ENCODE data around the gene FOXP1.

Gene FOXP1

GRCh38 chr3:71388535-71389120 lies 194.9 kb downstream of the FOXP1 start:
- TF ChIP-seq OSR1 (CRISPR knock-in tag; IDR thresholded peaks at IDR 0.05) (no peak), CREB5 (CRISPR knock-in tag; IDR thresholded peaks at IDR 0.05; ENCODE audit: low read depth) (no peak), POU6F1 (CRISPR knock-in tag; IDR thresholded peaks at IDR 0.05; ENCODE audit: borderline replicate concordance, low read depth) (no peak), ZNF8 (CRISPR knock-in tag; IDR thresholded peaks at IDR 0.05) (no peak)
- no peak for ATAC-seq

GRCh38 chr3:71387586-71387985 lies 195.9 kb downstream of the FOXP1 start:
- no peak for ATAC-seq
- TF ChIP-seq CSRNP3 (CRISPR knock-in tag; IDR thresholded peaks at IDR 0.05): no peak
- TF ChIP-seq TCF4 (CRISPR knock-in tag; IDR thresholded peaks at IDR 0.05; ENCODE audit: borderline replicate concordance): no peak
- no peak for TF ChIP-seq CSDC2 (CRISPR knock-in tag; IDR thresholded peaks at IDR 0.05)
- TF ChIP-seq RARB (CRISPR knock-in tag; IDR thresholded peaks at IDR 0.05): no peak
- TF ChIP-seq ZC3H10 (CRISPR knock-in tag; IDR thresholded peaks at IDR 0.05): no peak
- no peak for TF ChIP-seq ZNF8 (CRISPR knock-in tag; IDR thresholded peaks at IDR 0.05)
- TF ChIP-seq ZFP3 (CRISPR knock-in tag; IDR thresholded peaks at IDR 0.05): no peak

- ATAC-seq: no peak
- TF ChIP-seq ZC3H10 (CRISPR knock-in tag; IDR thresholded peaks at IDR 0.05) (no peak), OSR1 (CRISPR knock-in tag; IDR thresholded peaks at IDR 0.05) (no peak), ZFP30 (CRISPR knock-in tag; IDR thresholded peaks at IDR 0.05) (no peak), ZNF565 (CRISPR knock-in tag; conservative IDR thresholded peaks at IDR 0.05; ENCODE audit: low read depth) (no peak), TSHZ2 (CRISPR knock-in tag; IDR thresholded peaks at IDR 0.05) (no peak), TCF4 (CRISPR knock-in tag; IDR thresholded peaks at IDR 0.05; ENCODE audit: borderline replicate concordance) (no peak), POU6F1 (CRISPR knock-in tag; IDR thresholded peaks at IDR 0.05; ENCODE audit: borderline replicate concordance, low read depth) (no peak), PATZ1 (CRISPR knock-in tag; IDR thresholded peaks at IDR 0.05; ENCODE audit: borderline replicate concordance) (no peak), PPARA (CRISPR knock-in tag; IDR thresholded peaks at IDR 0.05; ENCODE audit: borderline replicate concordance) (no peak), ESRRG (CRISPR knock-in tag; IDR thresholded peaks at IDR 0.05) (no peak), CREB5 (CRISPR knock-in tag; IDR thresholded peaks at IDR 0.05; ENCODE audit: low read depth) (no peak), CSDC2 (CRISPR knock-in tag; IDR thresholded peaks at IDR 0.05) (no peak), ZFP3 (CRISPR knock-in tag; IDR thresholded peaks at IDR 0.05) (no peak), BACH2 (CRISPR knock-in tag; IDR thresholded peaks at IDR 0.05; ENCODE audit: borderline replicate concordance) (no peak), ISL1 (CRISPR knock-in tag; IDR thresholded peaks at IDR 0.05) (no peak), GLIS3 (CRISPR knock-in tag; IDR thresholded peaks at IDR 0.05) (no peak), ZNF70 (CRISPR knock-in tag; IDR thresholded peaks at IDR 0.05) (no peak), CSRNP3 (CRISPR knock-in tag; IDR thresholded peaks at IDR 0.05) (no peak), ARNTL (CRISPR knock-in tag; IDR thresholded peaks at IDR 0.05; ENCODE audit: borderline replicate concordance, low read depth) (no peak)
These were observed 198.5 kb downstream of the FOXP1 start for GRCh38 chr3:71384837-71385716.

All from SK-N-SH treated with all-trans-retinoic acid at 6 μM for 48 hours (cell line).